SK-N-SH (cell line): ENCODE results near the gene KRT6A. TPM values are rescaled to one million over a fixed set of nuclear protein-coding genes. Genes with fewer than 3 reads are reported as not detected.

ENCODE experiments used
- CTCF ChIA-PET: fragments of 300-600, 350-600 bp; formaldehyde crosslinking; extraction: SDS; loops from one replicate; lab custom pipeline; 2021; lab: Yijun Ruan, JAX
- POLR2A ChIA-PET: fragments of 350-600 bp; sonication (Branson Sonifier 250); formaldehyde crosslinking; extraction: SDS; loops from one replicate; lab custom pipeline; 2020; ENCODE audit warnings: antibody characterized with exemption, inconsistent platforms; lab: Yijun Ruan, JAX
- DNase-seq: peaks from one replicate; pipeline ENCODE4 v3.0.0; 2012
- H2AFZ ChIP-seq: fragments of 200-600 bp; sonication (generic); 2 replicates; pipeline ENCODE4 v1.8.1; 2016; ENCODE audit warnings: antibody characterized with exemption, mild to moderate bottlenecking, low read depth
- H3F3A ChIP-seq: fragments of 200-600 bp; sonication (generic); replicated peaks from 2 replicates; pipeline ENCODE3; 2016; ENCODE audit warnings: antibody characterized with exemption, mild to moderate bottlenecking; ENCODE audit not compliant: insufficient read depth
- H3K27ac ChIP-seq, 2 experiments: fragments of 200-500 bp in 1 of 2; fragments of 200-600 bp in 1 of 2; sonication (Bioruptor generic) in 1 of 2; sonication (generic), shearing (Covaris generic) in 1 of 2; 2 replicates each; pipeline versions ENCODE4 v1.5.1 to v1.6.1; 2014 to 2016; ENCODE audit warnings: low read depth in 2 of 2, inconsistent platforms in 1 of 2, low read length in 1 of 2, mild to moderate bottlenecking in 1 of 2, mixed read lengths in 1 of 2
- H3K27me3 ChIP-seq: fragments of 200-600 bp; sonication (generic), shearing (Covaris generic); 2 replicates; pipeline ENCODE4 v1.6.1; 2016; ENCODE audit warnings: mixed run types; ENCODE audit not compliant: insufficient read depth
- H3K36me3 ChIP-seq, 2 experiments: fragments of 200-500 bp in 1 of 2; fragments of 200-600 bp in 1 of 2; sonication (Bioruptor generic) in 1 of 2; sonication (generic) in 1 of 2; replicated peaks in 1 of 2; 2 replicates each; pipeline versions ENCODE3 to v1.5.1; 2014 to 2016; ENCODE audit warnings: low read length in 1 of 2, mild to moderate bottlenecking in 1 of 2; ENCODE audit not compliant: insufficient read depth in 2 of 2, control insufficient read depth in 1 of 2
- H3K4me1 ChIP-seq, 2 experiments: fragments of 200-500 bp in 1 of 2; fragments of 200-600 bp in 1 of 2; sonication (Bioruptor generic) in 1 of 2; sonication (generic), shearing (Covaris generic) in 1 of 2; 2 replicates each; pipeline versions ENCODE4 v1.5.1 to v1.6.1; 2014 to 2016; ENCODE audit warnings: low read depth in 1 of 2, low read length in 1 of 2, mixed run types in 1 of 2; ENCODE audit not compliant: insufficient read depth in 2 of 2, control insufficient read depth in 1 of 2
- H3K4me2 ChIP-seq: fragments of 200-600 bp; sonication (generic), shearing (Covaris generic); 2 replicates; pipeline ENCODE4 v1.6.1; 2017; ENCODE audit warnings: mixed run types
- H3K4me3 ChIP-seq, 2 experiments: fragments of 200-500 bp in 1 of 2; fragments of 200-600 bp in 1 of 2; sonication (Bioruptor generic) in 1 of 2; sonication (generic), shearing (Covaris generic) in 1 of 2; 2 replicates each; pipeline versions ENCODE4 v1.5.1 to v1.8.1; 2014 to 2016; ENCODE audit warnings: low read depth in 2 of 2, inconsistent platforms in 1 of 2, low read length in 1 of 2, mild to moderate bottlenecking in 1 of 2, mixed read lengths in 1 of 2, moderate library complexity in 1 of 2
- H3K79me2 ChIP-seq: fragments of 200-600 bp; sonication (generic); 2 replicates; pipeline ENCODE4 v1.8.1; 2017; ENCODE audit warnings: mild to moderate bottlenecking; ENCODE audit not compliant: insufficient read depth
- H3K9ac ChIP-seq: fragments of 200-600 bp; sonication (generic); 2 replicates; pipeline ENCODE4 v1.6.1; 2017; ENCODE audit warnings: mixed run types
- H3K9me2 ChIP-seq: fragments of 200-600 bp; sonication (generic); 2 replicates; pipeline ENCODE4 v1.6.1; 2017; ENCODE audit warnings: mixed run types
- H3K9me3 ChIP-seq: fragments of 200-600 bp; sonication (generic); 2 replicates; pipeline ENCODE4 v1.6.1; 2017; ENCODE audit warnings: mixed run types, mild to moderate bottlenecking, moderate library complexity
- H4K20me1 ChIP-seq: fragments of 200-600 bp; sonication (generic); 2 replicates; pipeline ENCODE4 v1.6.1; 2017; ENCODE audit warnings: mild to moderate bottlenecking, mixed run types; ENCODE audit not compliant: insufficient read depth
- CHD2 ChIP-seq: fragments of 150-350 bp; IDR thresholded peaks from 2 replicates; pipeline ENCODE4 v1.6.1; 2018; ENCODE audit warnings: low read length; ENCODE audit not compliant: partially characterized antibody
- ELF1 ChIP-seq: IDR thresholded peaks from 2 replicates; pipeline ENCODE4 v1.4.0; 2012
- FOXM1 ChIP-seq: IDR thresholded peaks from 2 replicates; pipeline ENCODE4 v1.4.0; 2012; ENCODE audit warnings: low read depth, mild to moderate bottlenecking
- GABPA ChIP-seq: IDR thresholded peaks from 2 replicates; pipeline ENCODE4 v1.4.0; 2012; ENCODE audit warnings: low read depth, mild to moderate bottlenecking
- JUND ChIP-seq: IDR thresholded peaks from 2 replicates; pipeline ENCODE4 v1.4.0; 2012
- NRF1 ChIP-seq: IDR thresholded peaks from 2 replicates; pipeline ENCODE4 v1.6.1; 2012; ENCODE audit warnings: low read depth, mild to moderate bottlenecking, low read length
- POLR2AphosphoS5 ChIP-seq: IDR thresholded peaks from 2 replicates; pipeline ENCODE4 v1.6.1; 2012; ENCODE audit warnings: low read depth, low read length
- RFX5 ChIP-seq: IDR thresholded peaks from 2 replicates; pipeline ENCODE4 v1.6.1; 2012; ENCODE audit warnings: mild to moderate bottlenecking, improper control_type of control experiment, low read length
- RXRA ChIP-seq: IDR thresholded peaks from 2 replicates; pipeline ENCODE4 v1.4.0; 2012; ENCODE audit warnings: low read depth, mild to moderate bottlenecking, borderline replicate concordance
- SIN3A ChIP-seq: IDR thresholded peaks from 2 replicates; pipeline ENCODE4 v1.6.1; 2012; ENCODE audit warnings: low read depth, mild to moderate bottlenecking, low read length, moderate library complexity, borderline replicate concordance
- TCF12 ChIP-seq: IDR thresholded peaks from 2 replicates; pipeline ENCODE4 v1.4.0; 2012
- TEAD4 ChIP-seq: IDR thresholded peaks from 2 replicates; pipeline ENCODE4 v1.4.0; 2012; ENCODE audit warnings: mild to moderate bottlenecking, borderline replicate concordance; ENCODE audit not compliant: insufficient read depth
- YY1 ChIP-seq: IDR thresholded peaks from 2 replicates; pipeline ENCODE4 v1.4.0; 2012; ENCODE audit warnings: low read depth, mild to moderate bottlenecking
- WGBS: methylation state at CpG from one replicate; pipeline ENCODE4 v1.1.6; 2017; ENCODE audit warnings: low lambda C conversion rate; 5-methylcytosine and 5-hydroxymethylcytosine counted together
- polyA plus RNA-seq, 3 experiments: library from polyadenylated mRNA; depleted of rRNA; stranded (reverse); fragments of >200 nt; gene quantifications; 2 replicates each; pipeline ENCODE4 v1.2.3, GENCODE V29; 2012
- TF ChIP-seq, protein P1 (sequence below): IDR thresholded peaks from 2 replicates; pipeline ENCODE4 v1.4.0; 2012; ENCODE audit warnings: low read depth, borderline replicate concordance
- TF ChIP-seq, protein P2 (sequence below): IDR thresholded peaks from 2 replicates; pipeline ENCODE4 v1.6.1; 2012; ENCODE audit warnings: mild to moderate bottlenecking, low read depth, low read length, moderate library complexity
- TF ChIP-seq, protein P3 (sequence below): IDR thresholded peaks from 2 replicates; pipeline ENCODE4; 2012

KRT6A gene
- polyA plus RNA-seq, 1 of the 3 experiments (the other 2 are of a cell fraction) = not detected

DNA sequence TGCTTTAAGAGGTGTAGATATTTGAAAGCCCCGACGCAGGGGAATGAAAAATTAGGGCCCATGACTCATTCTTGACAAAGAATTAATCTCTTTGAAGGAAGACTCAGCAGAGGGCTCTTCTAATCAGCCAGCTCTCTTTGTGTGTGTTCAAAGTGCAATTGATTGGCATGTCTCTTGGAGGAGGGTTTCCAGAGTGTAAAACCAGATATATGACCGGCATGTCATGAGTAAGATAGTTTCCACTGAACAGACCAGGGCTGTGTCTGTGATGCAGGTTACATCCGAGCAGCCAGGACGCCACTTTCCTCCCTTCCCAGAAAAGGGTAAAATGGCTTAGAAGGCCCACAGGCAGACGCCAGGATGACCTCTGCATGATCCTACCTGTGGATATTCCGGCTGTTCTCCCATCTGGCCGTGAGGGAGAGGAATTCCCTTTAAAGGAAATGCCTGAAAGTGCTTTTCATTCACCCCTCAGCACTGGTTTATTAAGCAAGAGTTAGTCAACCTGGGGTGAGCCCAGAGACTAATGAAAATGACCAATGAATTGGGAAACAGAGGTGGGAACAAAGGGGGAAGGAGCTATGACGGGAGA lies 51.6 kb downstream of the KRT6A start:
- H3K4me1 ChIP-seq = peaks cover 0 to 13% of the 10 kb centered on the region in 2 experiments; a peak in 2 of 4 replicates
- H3K4me2 ChIP-seq = peak overlapping the region; percentile 38
- no peaks in the 10 kb centered on the region for H3K9me3 ChIP-seq
- 28% methylated on average over 9 of the region's 9 CpGs for WGBS
- CTCF ChIA-PET = interaction anchor here (1.0 kb wide), 1 partner anchor 305 kb away, joined by 3 read pairs; no protein-coding TSS in a partner anchor
- no peaks in the 10 kb centered on the region for H3K36me3 ChIP-seq
- peak overlapping the region; percentile 12; the same call in 1 of the 2 replicates for H2AFZ ChIP-seq
- H3F3A ChIP-seq = peaks cover 23% of the 10 kb centered on the region
- H3K4me3 ChIP-seq = no peak overlapping the region
- TF ChIP-seq POLR2AphosphoS5 = no peak
- TF ChIP-seq NRF1 = no peak
- TF ChIP-seq CHD2 = no peak
- TF ChIP-seq RXRA = no peak
- no peak for TF ChIP-seq JUND
- no peak for TF ChIP-seq YY1
- TF ChIP-seq, protein P1, sequence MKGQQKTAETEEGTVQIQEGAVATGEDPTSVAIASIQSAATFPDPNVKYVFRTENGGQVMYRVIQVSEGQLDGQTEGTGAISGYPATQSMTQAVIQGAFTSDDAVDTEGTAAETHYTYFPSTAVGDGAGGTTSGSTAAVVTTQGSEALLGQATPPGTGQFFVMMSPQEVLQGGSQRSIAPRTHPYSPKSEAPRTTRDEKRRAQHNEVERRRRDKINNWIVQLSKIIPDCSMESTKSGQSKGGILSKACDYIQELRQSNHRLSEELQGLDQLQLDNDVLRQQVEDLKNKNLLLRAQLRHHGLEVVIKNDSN = no peak
- no peak for TF ChIP-seq RFX5
- H3K9me2 ChIP-seq = no peaks in the 10 kb centered on the region
- peak overlapping the region in 1 of 2 experiments; percentile 72; a peak in 2 of 4 replicates for H3K27ac ChIP-seq
- H3K79me2 ChIP-seq = no peaks in the 10 kb centered on the region
- POLR2A ChIA-PET = no interaction called here
- no peak for DNase-seq
- peaks cover 9% of the 10 kb centered on the region; the same call in 1 of the 2 replicates for H3K27me3 ChIP-seq
- no peaks in the 10 kb centered on the region for H4K20me1 ChIP-seq
- peak overlapping the region; percentile 44 for H3K9ac ChIP-seq

DNA sequence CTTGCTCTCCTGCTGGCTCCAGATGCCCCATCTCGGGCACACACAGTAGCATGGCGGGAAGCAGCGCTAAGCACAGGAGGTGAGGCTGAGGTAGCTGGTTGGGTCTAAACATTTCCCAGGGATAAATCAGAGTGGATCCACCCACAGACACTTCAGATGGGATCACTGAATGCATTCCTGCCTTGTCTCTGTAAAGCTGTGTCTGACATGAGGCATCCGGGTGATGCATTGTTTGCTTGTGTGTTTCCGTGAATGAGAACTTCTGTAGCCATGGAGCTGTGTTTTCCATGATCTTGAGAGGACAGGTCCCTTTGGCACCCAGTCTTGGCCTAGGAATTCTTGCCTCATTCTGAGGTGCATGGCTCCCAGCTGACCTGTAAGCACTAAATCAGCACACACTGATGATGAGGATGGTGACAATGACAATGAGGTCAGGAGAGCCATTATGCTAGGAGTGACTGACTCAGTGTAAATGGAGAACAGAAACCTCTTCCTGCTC lies 52.2 kb downstream of the KRT6A start:
- no peak overlapping the region for H3K4me3 ChIP-seq
- peak overlapping the region; percentile 38; the same call in 1 of the 2 replicates for H3K4me2 ChIP-seq
- no peaks in the 10 kb centered on the region for H3K79me2 ChIP-seq
- H3F3A ChIP-seq = peaks cover 23% of the 10 kb centered on the region
- peak overlapping the region; percentile 12; the same call in 1 of the 2 replicates for H2AFZ ChIP-seq
- no peak for TF ChIP-seq JUND
- TF ChIP-seq ELF1 = no peak
- no peak for TF ChIP-seq FOXM1
- TF ChIP-seq GABPA = no peak
- TF ChIP-seq RFX5 = no peak
- TF ChIP-seq TEAD4 = no peak
- TF ChIP-seq SIN3A = no peak
- TF ChIP-seq, protein P2, sequence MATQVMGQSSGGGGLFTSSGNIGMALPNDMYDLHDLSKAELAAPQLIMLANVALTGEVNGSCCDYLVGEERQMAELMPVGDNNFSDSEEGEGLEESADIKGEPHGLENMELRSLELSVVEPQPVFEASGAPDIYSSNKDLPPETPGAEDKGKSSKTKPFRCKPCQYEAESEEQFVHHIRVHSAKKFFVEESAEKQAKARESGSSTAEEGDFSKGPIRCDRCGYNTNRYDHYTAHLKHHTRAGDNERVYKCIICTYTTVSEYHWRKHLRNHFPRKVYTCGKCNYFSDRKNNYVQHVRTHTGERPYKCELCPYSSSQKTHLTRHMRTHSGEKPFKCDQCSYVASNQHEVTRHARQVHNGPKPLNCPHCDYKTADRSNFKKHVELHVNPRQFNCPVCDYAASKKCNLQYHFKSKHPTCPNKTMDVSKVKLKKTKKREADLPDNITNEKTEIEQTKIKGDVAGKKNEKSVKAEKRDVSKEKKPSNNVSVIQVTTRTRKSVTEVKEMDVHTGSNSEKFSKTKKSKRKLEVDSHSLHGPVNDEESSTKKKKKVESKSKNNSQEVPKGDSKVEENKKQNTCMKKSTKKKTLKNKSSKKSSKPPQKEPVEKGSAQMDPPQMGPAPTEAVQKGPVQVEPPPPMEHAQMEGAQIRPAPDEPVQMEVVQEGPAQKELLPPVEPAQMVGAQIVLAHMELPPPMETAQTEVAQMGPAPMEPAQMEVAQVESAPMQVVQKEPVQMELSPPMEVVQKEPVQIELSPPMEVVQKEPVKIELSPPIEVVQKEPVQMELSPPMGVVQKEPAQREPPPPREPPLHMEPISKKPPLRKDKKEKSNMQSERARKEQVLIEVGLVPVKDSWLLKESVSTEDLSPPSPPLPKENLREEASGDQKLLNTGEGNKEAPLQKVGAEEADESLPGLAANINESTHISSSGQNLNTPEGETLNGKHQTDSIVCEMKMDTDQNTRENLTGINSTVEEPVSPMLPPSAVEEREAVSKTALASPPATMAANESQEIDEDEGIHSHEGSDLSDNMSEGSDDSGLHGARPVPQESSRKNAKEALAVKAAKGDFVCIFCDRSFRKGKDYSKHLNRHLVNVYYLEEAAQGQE = no peak
- no peak for TF ChIP-seq POLR2AphosphoS5
- no peak for TF ChIP-seq TCF12
- TF ChIP-seq, protein P3, sequence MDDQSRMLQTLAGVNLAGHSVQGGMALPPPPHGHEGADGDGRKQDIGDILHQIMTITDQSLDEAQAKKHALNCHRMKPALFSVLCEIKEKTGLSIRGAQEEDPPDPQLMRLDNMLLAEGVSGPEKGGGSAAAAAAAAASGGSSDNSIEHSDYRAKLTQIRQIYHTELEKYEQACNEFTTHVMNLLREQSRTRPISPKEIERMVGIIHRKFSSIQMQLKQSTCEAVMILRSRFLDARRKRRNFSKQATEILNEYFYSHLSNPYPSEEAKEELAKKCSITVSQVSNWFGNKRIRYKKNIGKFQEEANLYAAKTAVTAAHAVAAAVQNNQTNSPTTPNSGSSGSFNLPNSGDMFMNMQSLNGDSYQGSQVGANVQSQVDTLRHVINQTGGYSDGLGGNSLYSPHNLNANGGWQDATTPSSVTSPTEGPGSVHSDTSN = no peak
- H3K27me3 ChIP-seq = peaks cover 3% of the 10 kb centered on the region; the same call in 1 of the 2 replicates
- H3K9me3 ChIP-seq = no peaks in the 10 kb centered on the region
- peaks cover 0 to 15% of the 10 kb centered on the region in 2 experiments; a peak in 2 of 4 replicates for H3K4me1 ChIP-seq
- H3K36me3 ChIP-seq = no peaks in the 10 kb centered on the region
- H4K20me1 ChIP-seq = no peaks in the 10 kb centered on the region
- POLR2A ChIA-PET = no interaction called here
- no peak for DNase-seq
- 63% methylated on average over 5 of the region's 5 CpGs for WGBS
- H3K9me2 ChIP-seq = no peaks in the 10 kb centered on the region
- H3K27ac ChIP-seq = peak overlapping the region in 1 of 2 experiments; percentile 72; a peak in 2 of 4 replicates
- CTCF ChIA-PET = no interaction called here
- peak overlapping the region; percentile 44 for H3K9ac ChIP-seq
